ENCODE results near the gene TASP1.
"Not testable (repeated sequence)": the region's sequence is repeated elsewhere in the genome, so short reads cannot be mapped to it uniquely, and the experiment has no call there.

Gene TASP1

DNA sequence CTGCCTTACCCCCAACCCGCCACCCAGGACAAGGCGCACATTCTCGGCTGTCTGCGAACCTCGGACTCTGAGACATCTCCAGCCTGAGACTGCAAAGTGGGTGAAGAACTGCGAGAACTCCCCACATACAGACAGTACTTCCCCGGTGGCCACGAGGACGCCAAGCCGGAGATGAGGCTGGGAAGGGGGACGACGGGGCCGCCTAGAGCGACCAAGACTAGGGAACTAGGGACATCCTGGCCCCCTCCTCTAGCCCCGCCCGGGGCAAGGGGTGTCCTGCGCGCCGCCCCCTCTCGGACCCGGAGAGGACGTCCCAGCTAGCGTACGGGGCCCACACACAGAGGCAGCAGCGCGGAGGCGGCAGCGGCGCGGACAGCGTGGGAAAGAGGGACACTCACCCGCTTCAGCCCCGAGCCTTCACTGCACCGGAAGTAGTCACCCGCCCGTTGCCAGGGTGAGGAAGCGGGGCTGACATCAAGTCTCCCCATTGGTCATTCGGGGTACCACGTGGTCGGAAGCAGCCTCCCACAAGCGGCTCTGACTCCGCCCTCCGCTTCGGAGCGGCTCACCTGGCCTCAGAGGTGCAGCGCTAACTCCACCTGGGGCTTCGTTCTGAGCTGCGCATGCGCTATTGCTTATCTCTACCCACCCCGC is at the start of gene TASP1:
Gene TASP1, minus strand, starts transcription at position 437 of the 654 bp plus-strand sequence. CDS start 8,854 bp downstream, outside the sequence.
- peak; percentile 35 for FAIRE-seq

- FAIRE-seq: no peak
Measured at GRCh38 chr20:13687815-13688214, 49.1 kb upstream of the TASP1 start.

GRCh38 chr20:13685623-13686022 is 46.9 kb upstream of the TASP1 start:
- FAIRE-seq: no peak

DNA sequence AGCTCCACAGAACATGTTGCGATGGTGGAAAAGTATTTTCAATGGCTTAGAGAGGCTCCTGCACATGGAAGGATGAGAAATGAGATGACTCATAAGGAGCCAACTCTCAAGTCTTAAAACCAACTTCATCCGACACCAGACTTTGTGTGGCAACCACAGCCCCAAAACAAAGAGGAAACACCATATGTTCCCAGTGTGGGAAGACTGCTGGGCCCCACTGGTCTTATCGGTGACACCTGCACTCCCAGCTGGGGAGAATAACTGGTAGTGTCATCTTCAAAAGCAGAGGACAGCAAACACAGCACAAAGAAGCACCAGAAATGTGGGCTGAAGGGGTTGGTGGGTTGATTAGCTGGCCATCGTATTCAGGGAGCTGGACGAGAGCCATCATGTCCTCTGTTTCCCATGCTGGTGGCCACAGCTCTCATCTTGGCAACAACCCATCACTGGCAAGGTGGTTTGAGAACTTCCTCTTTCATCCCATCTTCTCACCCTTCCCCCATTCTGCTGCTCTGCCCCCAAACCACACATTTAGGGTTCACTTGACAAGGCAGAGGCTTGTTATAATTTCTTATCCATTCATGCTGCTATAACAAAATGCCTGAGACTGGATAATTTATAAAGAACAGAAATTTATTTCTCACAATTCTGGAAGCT is 46.0 kb upstream of the TASP1 start:
- no peak for FAIRE-seq

DNA sequence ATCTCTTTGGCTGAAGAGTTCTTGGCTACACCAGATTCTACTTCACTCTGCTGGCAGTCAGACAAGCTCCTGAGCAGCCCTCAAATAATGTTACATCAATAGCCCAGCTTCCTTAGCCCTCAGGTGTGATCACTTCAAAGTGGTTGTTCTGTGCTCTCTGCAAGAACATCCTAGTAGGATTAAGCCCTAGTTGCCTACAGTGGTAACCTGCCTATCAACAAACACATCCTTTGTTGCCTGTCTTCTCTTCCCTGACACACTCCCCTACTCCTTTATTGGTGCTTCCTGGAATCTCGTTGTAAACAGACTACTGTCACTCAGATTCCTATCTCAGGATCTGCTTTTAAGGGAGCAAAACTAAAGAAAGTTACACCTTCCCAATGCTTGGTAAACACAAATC is 45.1 kb upstream of the TASP1 start:
- no peak for FAIRE-seq

GRCh38 chr20:13681248-13682125 is 42.8 kb upstream of the TASP1 start:
- no peak for FAIRE-seq

DNA sequence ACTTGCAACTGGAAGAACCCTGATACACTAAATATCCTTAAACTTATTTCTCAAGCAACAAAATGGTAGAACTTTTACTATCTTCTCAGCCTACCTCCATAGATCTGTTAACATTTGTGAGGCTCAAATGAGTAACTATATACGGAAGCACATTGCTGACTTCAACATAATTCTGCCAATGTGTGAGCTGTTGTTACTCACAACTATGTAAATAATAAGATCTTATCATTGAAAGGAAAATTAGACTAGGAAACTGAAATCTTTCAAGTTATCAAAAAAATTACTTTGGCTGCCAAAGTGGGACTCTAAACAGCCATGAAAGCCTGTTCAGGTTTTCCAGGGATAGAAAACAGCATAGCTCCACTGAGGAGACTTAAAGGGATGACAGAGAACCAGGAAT is 40.2 kb upstream of the TASP1 start:
- no peak for FAIRE-seq

DNA sequence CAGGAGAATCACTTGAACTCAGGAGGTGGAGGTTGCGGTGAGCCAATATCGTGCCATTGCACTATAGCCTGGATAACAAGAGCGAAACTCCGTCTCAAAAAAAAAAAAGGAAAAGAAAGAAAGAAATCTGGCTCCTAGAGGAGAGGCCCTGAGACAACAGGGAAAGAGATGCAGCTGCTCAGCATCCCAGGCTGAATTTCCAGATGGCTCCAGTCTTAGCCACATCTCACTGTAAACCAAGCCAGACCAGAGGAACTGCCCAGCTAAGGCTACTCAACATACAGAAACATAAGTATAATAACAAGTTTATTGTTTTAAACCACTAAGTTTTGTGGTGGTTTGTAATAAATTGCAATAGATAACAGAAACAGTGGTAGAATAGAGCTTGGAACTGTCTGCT is 38.5 kb upstream of the TASP1 start:
- FAIRE-seq: no peak

DNA sequence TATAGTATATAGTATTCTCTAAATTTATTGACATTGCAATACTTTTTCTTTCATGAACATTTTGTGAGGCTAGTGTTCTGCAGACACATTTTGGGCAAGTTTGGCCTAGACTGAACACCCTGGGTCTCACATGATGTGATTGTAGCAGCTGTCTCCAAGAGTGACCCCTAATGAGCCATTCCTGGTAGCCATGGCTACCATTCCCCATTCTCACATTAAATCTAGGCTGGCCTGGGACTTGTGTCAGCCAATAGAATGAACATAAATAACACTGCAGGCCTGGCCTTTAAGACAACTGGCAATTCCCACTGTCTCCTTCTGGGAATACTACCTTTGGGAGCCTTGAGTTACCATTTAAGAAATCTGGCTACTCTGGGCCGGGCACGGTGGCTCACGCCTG is 38.0 kb upstream of the TASP1 start:
- FAIRE-seq: no peak

- FAIRE-seq: no peak
Measured at GRCh38 chr20:13672690-13673089, 34.0 kb upstream of the TASP1 start.

DNA sequence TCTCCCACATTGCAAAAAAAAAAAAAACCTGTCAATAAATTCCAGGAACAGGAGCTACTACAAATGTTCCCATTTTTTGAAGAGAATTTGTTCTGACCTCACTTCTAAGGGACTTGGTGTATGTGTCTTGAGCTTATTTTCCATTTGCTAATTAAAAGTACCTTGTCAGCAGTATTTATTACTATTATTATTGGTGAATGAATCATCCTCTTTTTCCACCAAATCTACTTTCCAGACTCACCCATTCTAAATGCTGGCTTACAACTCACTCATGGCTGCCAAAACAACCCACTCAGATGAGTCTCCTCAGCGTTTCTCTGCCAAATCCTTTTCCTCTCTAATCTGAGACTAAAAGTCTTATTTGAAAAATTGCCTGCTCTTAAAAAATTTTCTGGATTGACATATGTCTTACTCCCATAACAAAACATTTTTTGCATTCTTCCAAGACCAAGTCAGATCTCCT is 33.2 kb upstream of the TASP1 start:
- no peak for FAIRE-seq

- no peak for FAIRE-seq
Measured at GRCh38 chr20:13671512-13671911, 32.8 kb upstream of the TASP1 start.

GRCh38 chr20:13670160-13670559 is 31.4 kb upstream of the TASP1 start:
- no peak for FAIRE-seq

DNA sequence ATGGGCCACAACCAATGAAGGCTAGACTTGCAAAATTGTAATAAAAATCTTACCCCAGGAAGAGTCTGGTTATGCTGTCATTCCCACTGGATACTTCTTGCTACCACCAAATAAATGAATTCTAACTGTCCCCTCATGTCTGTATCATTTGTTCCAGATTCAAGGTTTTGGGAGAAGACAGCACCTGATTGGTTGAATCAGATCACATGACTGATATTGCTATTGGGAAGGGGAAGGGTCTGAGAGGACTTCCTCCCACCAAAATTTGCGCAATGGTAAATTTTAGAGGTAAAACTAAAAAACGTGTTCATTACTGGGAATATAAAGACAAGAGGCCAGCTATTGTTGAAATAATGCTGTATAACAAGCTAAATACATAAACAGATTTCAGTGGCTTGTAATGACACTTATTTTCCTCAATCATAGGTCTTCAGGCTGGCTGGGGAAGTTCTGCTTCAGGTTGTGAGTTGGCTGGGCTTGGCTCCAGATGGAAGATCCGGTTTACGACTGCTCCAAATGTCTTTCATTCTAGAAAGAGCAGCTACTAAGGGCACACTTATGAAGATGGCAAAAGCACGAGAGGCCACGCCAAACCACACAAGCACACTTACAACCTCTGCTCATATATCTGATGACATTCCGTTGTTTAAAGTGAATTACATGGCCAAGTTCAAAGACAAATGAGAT is 27.1 kb upstream of the TASP1 start:
- no peak for FAIRE-seq

- FAIRE-seq: no peak
Measured at GRCh38 chr20:13661070-13661685, 22.4 kb upstream of the TASP1 start.

DNA sequence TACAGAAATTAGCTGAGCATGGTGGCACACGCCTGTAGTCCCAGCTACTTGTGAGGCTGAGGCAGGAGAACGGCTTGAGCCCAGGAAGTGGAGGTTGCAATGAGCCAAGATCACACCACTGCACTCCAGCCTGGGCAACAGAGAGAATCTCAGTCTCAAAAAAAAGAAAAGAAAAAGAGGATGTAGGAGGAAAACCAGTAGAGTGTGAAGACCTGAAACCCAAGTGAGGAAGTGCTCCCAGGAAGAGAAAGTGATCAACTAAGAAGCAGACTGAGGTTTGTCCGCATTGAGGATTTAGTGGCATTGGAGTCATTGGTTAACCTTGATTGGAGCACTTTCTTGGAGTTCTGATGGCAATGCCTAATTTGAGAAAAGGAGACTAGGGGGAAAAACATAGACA is 20.6 kb upstream of the TASP1 start:
- no peak for FAIRE-seq

- FAIRE-seq: not testable (repeated sequence)
Measured at GRCh38 chr20:13658060-13658459, 19.3 kb upstream of the TASP1 start.

DNA sequence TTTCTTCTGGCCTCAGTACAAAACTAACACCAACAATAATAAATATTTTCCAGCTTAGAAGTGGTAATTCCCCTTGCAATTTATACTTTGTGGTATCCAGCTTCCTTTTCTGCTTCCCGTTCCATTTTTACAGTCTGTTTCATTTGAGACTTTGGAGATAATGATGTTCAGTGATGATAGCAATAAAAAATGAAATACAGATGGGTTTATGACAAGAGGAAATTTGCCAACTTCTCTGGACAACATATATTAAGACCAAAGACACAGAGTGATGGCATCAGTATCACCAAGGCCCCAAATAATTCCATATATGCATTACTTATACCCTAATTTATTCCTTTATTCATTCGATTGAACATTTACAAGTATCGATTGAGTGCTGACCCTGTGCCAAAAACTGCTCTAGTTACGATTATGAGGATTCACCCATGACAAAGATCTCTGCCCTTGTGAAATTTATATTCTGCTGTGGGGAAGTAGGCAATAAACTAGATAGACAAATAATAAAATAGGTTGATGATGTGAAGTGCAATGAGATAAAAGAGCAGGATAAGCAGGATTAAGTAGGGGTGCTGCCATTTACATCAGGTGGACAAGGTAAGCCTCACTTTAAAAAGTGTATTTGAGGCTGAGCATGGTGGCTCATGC is 18.1 kb upstream of the TASP1 start:
- no peak for FAIRE-seq

- no peak for FAIRE-seq
Measured at GRCh38 chr20:13654463-13655023, 15.8 kb upstream of the TASP1 start.

DNA sequence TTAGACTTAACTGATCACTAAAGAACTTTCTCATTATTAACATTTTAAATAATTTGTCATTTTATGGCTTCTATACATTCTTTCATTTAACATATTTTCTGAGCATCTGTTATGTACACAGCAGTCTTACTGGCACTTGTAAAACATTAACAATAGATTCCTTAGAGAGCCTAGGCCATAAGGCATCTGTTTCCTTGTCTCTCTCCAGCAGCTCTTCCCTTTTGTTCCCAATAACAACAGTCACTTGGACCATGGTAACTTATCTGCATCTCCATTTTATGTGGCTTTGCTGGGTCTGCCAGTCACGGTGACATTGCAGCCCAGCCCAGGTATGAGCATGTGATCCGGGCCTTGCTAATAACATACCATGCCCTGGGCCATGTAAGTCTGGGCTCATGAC is 11.7 kb upstream of the TASP1 start:
- FAIRE-seq: no peak
